ENCODE measurements around the gene CDH4.

CDH4 gene

DNA sequence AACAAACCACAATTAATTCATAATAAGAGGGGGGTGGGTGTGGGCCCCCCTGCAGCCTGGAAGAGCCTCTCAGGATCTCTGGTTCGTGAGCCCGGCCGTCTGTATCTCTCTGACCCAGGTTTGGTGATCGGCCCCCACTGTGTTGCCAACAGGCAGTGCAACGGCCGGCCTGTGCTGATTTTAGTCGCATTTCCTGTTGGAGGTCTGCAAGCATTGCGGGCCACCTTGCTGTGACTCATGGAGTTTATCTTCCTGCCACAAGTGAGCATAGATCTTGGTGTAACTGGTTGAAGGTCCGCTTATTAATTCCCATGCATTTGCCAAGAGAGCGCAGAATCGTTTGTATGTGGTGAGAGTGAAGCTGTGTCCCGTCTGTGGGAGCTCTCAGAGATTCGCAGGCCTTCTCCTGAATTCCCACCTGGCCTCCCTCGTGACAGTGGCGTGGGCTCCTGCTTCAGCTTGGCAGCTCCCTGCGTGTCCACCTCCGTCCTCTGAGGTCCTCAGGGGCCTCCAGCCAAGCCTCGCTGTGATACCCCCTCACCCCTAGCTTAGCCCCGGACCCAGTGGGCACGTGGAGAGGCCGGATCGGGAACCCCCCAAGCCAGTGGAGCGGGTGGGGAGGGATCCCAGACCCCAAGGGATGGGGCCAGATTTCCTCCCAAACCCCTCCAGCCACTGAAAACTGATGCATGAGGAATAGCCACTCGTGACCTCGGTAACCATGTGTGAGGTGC, 269.8 kb downstream of the CDH4 start:
- no peak for DNase-seq

DNA sequence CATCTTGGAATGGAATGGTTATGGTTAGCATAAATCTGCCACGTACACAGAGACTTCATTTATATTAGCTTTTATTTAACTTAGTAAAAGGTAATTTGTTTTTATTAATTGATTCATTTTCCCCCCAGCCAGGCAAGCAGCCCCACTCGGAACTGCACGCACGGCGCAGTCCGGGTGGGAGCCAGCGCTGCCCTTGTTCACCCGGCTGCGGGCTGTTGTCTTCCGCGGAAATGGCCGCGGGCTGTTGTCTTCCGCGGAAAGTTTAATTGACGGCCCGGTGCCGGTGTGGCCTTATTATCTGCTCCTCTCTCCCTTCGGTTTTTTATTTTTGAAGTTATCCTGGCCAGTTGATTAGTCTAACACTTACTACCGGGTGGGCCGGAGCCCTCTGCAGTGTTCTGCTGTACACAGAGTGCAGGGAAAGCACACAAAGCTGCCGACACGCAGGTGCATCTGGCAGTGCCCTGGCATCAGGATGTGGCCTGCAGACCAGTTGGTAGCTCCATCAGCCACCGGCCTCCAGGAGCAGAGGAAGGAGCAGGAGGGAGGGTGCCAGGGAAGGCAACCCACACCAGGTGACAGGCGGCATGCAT, 270.5 kb downstream of the CDH4 start:
- no peak for DNase-seq

GRCh38 chr20:61523145-61523544, 271.1 kb downstream of the CDH4 start:
- no peak for DNase-seq

GRCh38 chr20:61524951-61525666, 273.0 kb downstream of the CDH4 start:
- no peak for DNase-seq

DNA sequence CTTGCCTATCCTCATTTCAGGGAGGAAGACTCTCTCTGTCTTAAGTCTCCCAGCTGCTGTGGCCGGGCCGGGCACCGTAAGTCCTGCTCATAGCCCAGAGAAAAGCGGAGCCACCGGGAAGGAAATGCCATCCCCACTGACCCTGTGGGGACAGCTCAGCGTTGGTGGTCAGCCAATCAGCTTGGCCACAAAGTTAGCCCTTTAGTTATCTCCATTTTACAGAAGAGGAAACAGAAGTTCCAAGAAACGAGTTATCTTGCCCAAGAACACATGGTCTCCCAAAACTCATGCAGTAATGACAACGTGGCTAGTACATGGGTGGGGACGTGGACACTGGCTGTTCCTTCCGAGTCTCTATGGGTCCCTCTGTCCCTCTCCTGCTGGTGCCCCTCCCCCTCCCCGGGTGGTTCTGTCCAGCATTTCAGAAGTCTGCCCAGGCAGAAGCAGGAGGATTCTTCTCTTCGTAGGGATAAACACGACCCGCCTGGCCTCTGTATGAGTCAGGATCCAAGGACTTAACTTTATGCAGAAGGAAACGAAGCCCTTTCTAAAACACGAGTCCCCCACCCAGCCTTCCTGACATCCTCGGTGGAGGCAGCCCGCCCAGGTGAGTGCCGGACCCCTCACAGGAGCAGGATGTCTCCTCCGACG, 273.8 kb downstream of the CDH4 start:
- no peak for DNase-seq

GRCh38 chr20:61526907-61527306, 274.8 kb downstream of the CDH4 start:
- no peak for DNase-seq

- no peak for DNase-seq
These were observed 275.6 kb downstream of the CDH4 start for GRCh38 chr20:61527626-61528025.

GRCh38 chr20:61528591-61528990, 276.5 kb downstream of the CDH4 start:
- DNase-seq, result no peak

DNA sequence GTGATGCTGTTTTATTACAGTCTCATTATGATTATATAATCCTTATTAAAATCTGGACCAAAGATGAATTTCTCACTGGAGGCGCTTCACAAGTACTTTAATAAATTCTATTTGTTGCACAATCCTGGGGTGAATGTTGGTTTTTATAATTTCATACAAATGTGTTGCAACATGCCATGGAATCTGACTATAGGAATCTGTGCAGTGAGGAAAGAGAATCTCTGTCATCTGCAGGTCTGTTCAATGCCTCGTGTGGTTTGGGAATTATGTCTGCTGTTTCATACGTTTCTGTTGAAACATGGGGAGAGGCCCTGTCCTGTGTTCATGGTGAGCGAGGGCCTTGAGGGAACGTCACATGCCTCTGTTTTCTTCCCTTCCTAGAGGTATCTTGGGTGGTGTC, 277.3 kb downstream of the CDH4 start:
- DNase-seq, result no peak

DNA sequence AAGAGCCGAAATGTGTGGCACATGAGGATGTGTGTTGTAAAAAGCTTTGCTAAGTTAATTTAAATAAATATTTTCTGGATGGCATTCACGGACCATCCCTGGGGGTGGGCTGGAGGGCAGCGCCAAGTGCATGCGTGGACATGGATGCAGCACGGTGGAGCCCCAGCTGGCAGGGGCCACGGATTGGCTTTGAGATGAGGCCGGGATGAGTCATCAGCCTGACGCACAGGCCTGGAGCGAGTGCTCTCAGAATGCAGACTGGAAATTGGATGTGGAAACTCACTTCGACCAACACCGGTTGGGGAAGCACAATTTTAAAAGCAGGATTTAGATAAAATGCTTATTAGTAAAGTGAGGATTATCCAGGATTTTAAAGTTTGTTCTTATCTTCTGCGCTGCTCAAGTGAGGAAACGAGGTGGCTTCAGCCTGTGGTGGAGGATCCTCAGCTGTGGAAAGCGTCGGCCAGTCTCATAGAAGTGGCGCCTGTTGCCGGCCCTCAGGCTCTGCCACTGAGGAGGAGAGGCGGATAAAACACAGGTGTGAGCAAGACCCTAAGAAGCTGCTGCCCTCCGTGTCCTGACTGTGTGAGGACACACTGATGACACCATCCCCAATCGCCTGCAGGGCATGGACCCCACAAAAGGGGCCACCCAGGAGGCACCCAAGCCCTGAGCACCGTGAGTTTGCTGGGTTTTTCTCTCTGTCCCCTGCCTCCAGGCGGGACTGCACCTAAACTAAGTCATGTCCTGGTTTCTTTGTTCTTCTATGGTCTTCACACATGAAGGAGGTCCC, 279.7 kb downstream of the CDH4 start:
- no peak for DNase-seq

DNA sequence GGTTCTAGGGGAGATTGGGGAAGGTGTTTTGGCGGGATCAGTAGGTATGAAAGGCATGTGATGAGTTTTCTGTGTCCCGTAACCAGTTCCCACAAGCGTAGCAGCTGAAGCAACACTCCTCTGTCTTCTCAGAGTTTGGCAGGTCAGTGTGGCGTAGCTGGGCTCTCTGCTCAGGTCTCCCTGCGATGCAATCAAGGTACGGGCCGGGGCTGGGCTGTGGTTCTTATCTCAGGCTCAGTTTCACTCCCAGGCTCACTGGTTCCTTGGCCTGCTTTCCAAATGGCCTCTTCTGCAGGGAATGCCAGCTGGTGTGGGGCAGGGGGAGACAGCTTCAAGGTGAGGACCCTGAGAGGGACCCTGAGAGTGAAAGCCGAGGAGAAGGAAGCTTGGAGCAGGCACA, 280.7 kb downstream of the CDH4 start:
- DNase-seq, result no peak

- no peak for DNase-seq
These were observed 281.2 kb downstream of the CDH4 start for GRCh38 chr20:61533231-61533631.

DNA sequence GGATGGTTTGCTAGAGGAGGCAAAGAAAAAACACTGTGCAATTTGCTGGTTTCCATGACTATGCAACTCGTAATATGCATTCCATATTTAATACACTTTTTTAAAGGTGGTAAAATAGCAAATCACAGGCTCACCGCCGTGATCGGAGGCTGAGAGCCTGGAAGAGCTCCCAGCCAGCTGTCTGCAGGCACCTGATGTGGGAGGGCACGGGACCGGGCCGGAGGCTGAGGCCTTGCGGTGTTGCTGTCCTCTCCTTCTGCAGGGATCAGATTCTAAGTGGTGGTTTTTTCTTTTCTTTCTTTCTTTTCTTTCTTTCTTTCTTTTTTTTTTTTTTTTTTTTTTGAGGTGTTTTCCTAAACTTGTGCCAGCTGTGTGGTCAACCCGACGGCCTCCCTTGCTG, 282.3 kb downstream of the CDH4 start:
- no peak for DNase-seq

- no peak for DNase-seq
These were observed 283.0 kb downstream of the CDH4 start for GRCh38 chr20:61535091-61535490.

DNA sequence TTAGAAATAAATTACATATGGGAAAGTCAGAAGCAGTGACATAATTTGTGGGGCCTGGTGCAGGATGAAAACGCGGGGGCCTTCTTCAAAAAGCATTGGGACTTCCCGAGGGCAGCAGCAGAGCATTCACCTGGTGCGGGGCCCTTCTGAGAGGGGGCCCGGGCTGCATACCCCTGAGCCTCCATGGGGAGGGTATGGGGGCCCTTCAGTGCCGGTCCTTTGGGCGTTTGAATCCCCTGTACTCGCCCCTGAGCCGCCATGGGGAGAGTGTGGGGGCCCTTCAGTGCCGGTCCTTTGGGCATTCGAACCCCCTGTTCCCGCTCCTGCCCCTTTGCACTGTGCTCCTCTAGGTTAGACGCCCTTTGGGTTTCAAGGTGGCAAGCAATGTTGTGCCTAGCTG, 283.5 kb downstream of the CDH4 start:
- no peak for DNase-seq

DNA sequence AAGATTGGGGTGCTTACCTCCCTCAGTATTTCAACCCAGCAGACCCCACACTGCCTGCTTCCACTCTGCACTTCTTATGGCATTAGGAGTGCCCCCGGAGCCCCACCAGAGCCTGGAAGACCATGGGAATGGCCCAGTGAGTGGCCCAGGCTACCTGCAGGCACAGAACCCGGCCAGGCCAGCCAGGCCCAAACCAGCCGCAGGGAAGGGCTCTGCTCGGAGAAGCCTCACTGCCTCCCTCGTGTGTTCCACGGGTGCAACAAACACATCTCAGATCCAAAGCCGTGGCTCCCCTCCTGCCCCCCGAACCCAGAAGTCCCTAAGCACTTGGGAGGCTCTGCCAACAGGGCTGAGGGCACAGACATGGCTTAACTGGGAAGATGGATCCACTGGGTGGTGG, 283.9 kb downstream of the CDH4 start:
- no peak for DNase-seq

GRCh38 chr20:61536671-61537070, 284.6 kb downstream of the CDH4 start:
- no peak for DNase-seq

GRCh38 chr20:61537239-61538182, 285.4 kb downstream of the CDH4 start:
- DNase-seq, result no peak

DNA sequence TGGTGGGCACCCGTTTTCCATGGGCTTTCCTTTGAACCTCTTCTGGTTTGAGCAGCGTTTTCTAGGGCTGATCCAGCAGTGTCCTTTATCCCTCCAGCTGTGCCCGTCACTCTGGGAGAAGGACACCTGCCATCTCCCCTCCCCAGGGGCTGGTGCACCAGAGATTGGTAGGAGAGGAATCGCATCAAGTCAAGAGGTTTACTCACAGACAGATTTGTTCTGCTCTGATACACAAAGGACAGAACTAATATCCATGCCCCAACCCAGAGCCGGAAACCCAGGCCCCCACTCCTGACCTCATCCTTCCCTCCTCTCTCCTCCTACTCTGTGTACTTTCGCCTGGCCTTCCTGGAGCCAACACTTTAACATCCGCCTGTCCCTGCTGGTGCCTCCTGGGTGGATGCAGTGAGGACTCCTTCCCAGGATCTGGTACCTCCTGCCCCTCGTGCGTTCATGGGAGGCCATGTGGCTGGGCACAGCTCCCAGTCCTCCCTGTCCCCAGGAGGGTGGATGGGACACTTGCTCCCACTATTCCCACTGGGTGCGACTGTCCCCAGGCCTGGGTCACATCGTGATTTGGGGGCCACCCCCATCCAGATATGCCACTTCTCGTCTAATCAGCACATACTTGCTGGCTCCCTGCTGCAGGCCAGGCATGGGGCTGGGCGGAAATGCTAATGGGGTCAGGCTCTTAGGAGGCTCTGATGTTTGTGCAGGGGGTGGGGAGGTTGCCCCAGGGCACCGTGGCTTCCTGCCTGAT, 286.3 kb downstream of the CDH4 start:
- no peak for DNase-seq

GRCh38 chr20:61538943-61539265, 286.8 kb downstream of the CDH4 start:
- no peak for DNase-seq

DNA sequence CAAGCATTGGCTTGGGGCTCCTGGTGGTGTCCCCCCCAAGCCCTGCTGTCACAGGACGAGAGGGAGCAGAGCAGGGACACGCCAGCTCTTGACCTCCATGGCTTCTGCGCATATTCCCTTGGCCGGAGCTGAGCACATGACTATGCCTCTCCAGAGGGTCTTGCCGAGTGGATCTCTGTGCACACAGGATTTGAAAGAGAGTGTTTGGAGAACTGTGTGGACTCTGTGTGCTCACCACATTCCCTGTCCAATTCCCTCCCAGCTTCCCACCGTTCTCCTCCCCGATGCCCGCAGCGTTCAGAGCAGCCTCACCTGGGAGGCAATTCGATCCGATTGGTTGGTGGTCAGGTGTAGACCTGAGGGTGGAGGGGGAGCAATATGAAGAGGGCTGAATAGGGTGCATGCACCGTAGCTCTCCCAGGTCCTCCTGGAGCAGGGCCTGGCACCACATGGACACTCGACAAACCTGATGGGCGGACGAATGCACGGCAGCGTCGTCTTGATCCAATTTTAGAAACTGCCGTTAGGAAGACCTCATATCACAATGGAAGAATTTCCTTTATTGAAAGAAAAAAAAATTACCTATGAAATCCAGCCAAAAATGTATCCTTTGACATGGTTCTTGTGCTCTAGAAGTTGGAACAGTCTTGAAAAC, 287.8 kb downstream of the CDH4 start:
- no peak for DNase-seq

Measured in NCI-H345 (cell line).